ENCODE measurements around the gene RFXANK. TPM values are rescaled to one million over a fixed set of nuclear protein-coding genes. Genes with fewer than 3 reads are reported as not detected.
"Not testable (repeated sequence)": the region's sequence is repeated elsewhere in the genome, so short reads cannot be mapped to it uniquely, and the experiment has no call there.

The RFXANK gene
- total RNA-seq, 2 experiments from 2014 or later: 102 to 106 TPM

- CTCF ChIA-PET: interaction anchor here (0.6 to 0.7 kb wide), 2 partner anchors 27 to 533 kb away, joined by 3 read pairs; no protein-coding TSS in a partner anchor
These were observed 26.9 kb downstream of the RFXANK start for GRCh38 chr19:19218911-19219310.

GRCh38 chr19:19221000-19221399 is 28.9 kb downstream of the RFXANK start:
- POLR2A ChIA-PET: not testable (repeated sequence)
- CTCF ChIA-PET: interaction anchor here (0.7 kb wide), 1 partner anchor 18 kb away, joined by 4 read pairs; the partner anchor contains the start of gene NR2C2AP

More at GRCh38 chr19:19218911-19219310, 26.9 kb downstream of the RFXANK start:
- POLR2A ChIA-PET: interaction anchor here (0.5 kb wide), 1 partner anchor 618 kb away, joined by 5 read pairs; no protein-coding TSS in a partner anchor

- POLR2A ChIA-PET: no interaction called here
- CTCF ChIA-PET: interaction anchor here (2.8 kb wide), 1 partner anchor 11 kb away, joined by 10 read pairs; no protein-coding TSS in a partner anchor
These were observed 31.0 kb downstream of the RFXANK start for GRCh38 chr19:19223060-19223459.

GRCh38 chr19:19223636-19224035 is 31.6 kb downstream of the RFXANK start:
- ChIA-PET POLR2A (no interaction called here), CTCF (interaction anchor here (1.3 to 2.8 kb wide), 3 partner anchors 11 to 78 kb away, joined by 3 to 10 read pairs (median 3); no protein-coding TSS in a partner anchor)

GRCh38 chr19:19224150-19224851 is 32.2 kb downstream of the RFXANK start:
- ChIA-PET POLR2A (interaction anchor here (0.7 to 1.1 kb wide), 3 partner anchors 11 to 22 kb away, joined by 3 read pairs; partner anchors contain the start of gene NR2C2AP), CTCF (interaction anchor here (1.3 to 2.8 kb wide), 3 partner anchors 10 to 78 kb away, joined by 3 to 10 read pairs (median 3); no protein-coding TSS in a partner anchor)

GRCh38 chr19:19224852-19225494 is 32.9 kb downstream of the RFXANK start:
- POLR2A ChIA-PET: interaction anchor here (0.7 to 1.1 kb wide), 3 partner anchors 12 to 22 kb away, joined by 3 read pairs; partner anchors contain the start of gene NR2C2AP
- CTCF ChIA-PET: interaction anchor here (0.6 to 2.8 kb wide), 5 partner anchors 10 to 79 kb away, joined by 3 to 10 read pairs (median 3); no protein-coding TSS in a partner anchor

- ChIA-PET POLR2A (no interaction called here), CTCF (interaction anchor here (0.6 to 2.8 kb wide), 3 partner anchors 8 to 178 kb away, joined by 3 to 10 read pairs (median 4); no protein-coding TSS in a partner anchor)
These were observed 34.1 kb downstream of the RFXANK start for GRCh38 chr19:19226204-19226603.

- ChIA-PET CTCF (interaction anchor here (1.1 kb wide), 1 partner anchor 13 kb away, joined by 4 read pairs; no protein-coding TSS in a partner anchor), POLR2A (no interaction called here)
These were observed 34.6 kb downstream of the RFXANK start for GRCh38 chr19:19226663-19227062.

GRCh38 chr19:19227217-19227616 is 35.2 kb downstream of the RFXANK start:
- POLR2A ChIA-PET: no interaction called here

GRCh38 chr19:19229701-19230100 is 37.6 kb downstream of the RFXANK start:
- ChIA-PET CTCF (no interaction called here), POLR2A (no interaction called here)

More at GRCh38 chr19:19227217-19227616, 35.2 kb downstream of the RFXANK start:
- CTCF ChIA-PET: interaction anchor here (1.1 kb wide), 1 partner anchor 13 kb away, joined by 4 read pairs; no protein-coding TSS in a partner anchor

- CTCF ChIA-PET: no interaction called here
- POLR2A ChIA-PET: no interaction called here
These were observed 38.9 kb downstream of the RFXANK start for GRCh38 chr19:19230999-19231398.

GRCh38 chr19:19232261-19232721 is 40.2 kb downstream of the RFXANK start:
- POLR2A ChIA-PET: no interaction called here

GRCh38 chr19:19234220-19234816 is 42.3 kb downstream of the RFXANK start:
- ChIA-PET CTCF (interaction anchor here (2.3 kb wide), 1 partner anchor 10 kb away, joined by 10 read pairs; no protein-coding TSS in a partner anchor), POLR2A (no interaction called here)

More at GRCh38 chr19:19232261-19232721, 40.2 kb downstream of the RFXANK start:
- CTCF ChIA-PET: no interaction called here

GRCh38 chr19:19236173-19236572 is 44.1 kb downstream of the RFXANK start:
- ChIA-PET POLR2A (no interaction called here), CTCF (no interaction called here)

- ChIA-PET CTCF (no interaction called here), POLR2A (no interaction called here)
These were observed 46.3 kb downstream of the RFXANK start for GRCh38 chr19:19238126-19238894.

- ChIA-PET POLR2A (no interaction called here), CTCF (no interaction called here)
These were observed 47.6 kb downstream of the RFXANK start for GRCh38 chr19:19239675-19240074.

- ChIA-PET CTCF (no interaction called here), POLR2A (no interaction called here)
These were observed 48.4 kb downstream of the RFXANK start for GRCh38 chr19:19240476-19240875.

- POLR2A ChIA-PET: no interaction called here
- CTCF ChIA-PET: no interaction called here
These were observed 58.2 kb downstream of the RFXANK start for GRCh38 chr19:19250196-19250801.
